Measurements from ENCODE around the gene ZNF821.

- TF ChIP-seq POLR2AphosphoS5 (IDR thresholded peaks at IDR 0.05): no peak
- TF ChIP-seq POLR2A (IDR thresholded peaks at IDR 0.05): no peak
- TF ChIP-seq CTCF (IDR thresholded peaks at IDR 0.05): no peak
Measured at GRCh38 chr16:71846431-71846830, 37.6 kb downstream of the ZNF821 start.

All from sigmoid colon (tissue), 4 donors.